Esophagus squamous epithelium (tissue), 4 donors: ENCODE measurements around the gene GPR12.

ENCODE experiments used
- POLR2A ChIP-seq, 4 donors: fragments of 450-650 bp; IDR thresholded peaks; one replicate each; pipeline ENCODE4 v1.6.1; 2017; ENCODE audit warnings: antibody characterized with exemption in 4 of 4, mild to moderate bottlenecking in 4 of 4, moderate library complexity in 3 of 4
- TF ChIP-seq, protein P1 (sequence below), 6 experiments: fragments of 450-650 bp in 4 of 6; fragments of 200-600 bp in 2 of 6; sonication (generic) in 2 of 6; IDR thresholded peaks; one replicate each; pipeline ENCODE4 v1.5.1; 2016 to 2019; ENCODE audit warnings: antibody characterized with exemption in 6 of 6, mild to moderate bottlenecking in 4 of 6, moderate library complexity in 4 of 6

DNA sequence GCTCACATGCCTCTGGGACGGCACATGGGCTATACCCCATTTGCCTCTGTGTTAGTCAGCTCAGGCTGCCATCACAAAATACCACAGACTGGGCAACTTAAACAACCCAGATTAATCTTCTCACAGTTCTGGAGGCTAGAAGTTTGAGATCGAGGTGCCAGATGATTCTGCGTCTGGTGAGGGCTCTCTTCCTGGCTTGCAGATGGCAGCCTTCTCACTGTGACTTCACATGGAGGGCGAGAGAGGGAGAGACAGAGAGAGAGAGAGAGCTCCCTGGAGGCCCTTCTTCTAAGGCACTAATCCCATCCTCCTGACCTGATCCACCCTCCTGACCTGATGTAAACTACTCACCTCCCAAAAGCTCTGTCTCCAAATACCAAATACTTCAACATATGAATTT, 55.0 kb downstream of the GPR12 start:
- TF ChIP-seq, protein P1, sequence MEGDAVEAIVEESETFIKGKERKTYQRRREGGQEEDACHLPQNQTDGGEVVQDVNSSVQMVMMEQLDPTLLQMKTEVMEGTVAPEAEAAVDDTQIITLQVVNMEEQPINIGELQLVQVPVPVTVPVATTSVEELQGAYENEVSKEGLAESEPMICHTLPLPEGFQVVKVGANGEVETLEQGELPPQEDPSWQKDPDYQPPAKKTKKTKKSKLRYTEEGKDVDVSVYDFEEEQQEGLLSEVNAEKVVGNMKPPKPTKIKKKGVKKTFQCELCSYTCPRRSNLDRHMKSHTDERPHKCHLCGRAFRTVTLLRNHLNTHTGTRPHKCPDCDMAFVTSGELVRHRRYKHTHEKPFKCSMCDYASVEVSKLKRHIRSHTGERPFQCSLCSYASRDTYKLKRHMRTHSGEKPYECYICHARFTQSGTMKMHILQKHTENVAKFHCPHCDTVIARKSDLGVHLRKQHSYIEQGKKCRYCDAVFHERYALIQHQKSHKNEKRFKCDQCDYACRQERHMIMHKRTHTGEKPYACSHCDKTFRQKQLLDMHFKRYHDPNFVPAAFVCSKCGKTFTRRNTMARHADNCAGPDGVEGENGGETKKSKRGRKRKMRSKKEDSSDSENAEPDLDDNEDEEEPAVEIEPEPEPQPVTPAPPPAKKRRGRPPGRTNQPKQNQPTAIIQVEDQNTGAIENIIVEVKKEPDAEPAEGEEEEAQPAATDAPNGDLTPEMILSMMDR (IDR thresholded peaks at IDR 0.05): no peak
- no peak for TF ChIP-seq POLR2A (IDR thresholded peaks at IDR 0.05)
